Sigmoid colon (tissue), 4 donors: ENCODE measurements around the gene OTOA.

ENCODE experiments used
- CTCF ChIP-seq, 4 experiments: fragments of 450-650 bp in 3 of 4; fragments of 200-600 bp in 1 of 4; IDR thresholded peaks; one replicate each; pipeline ENCODE4 v1.5.1; 2016 to 2019; ENCODE audit warnings: antibody characterized with exemption in 4 of 4, mild to moderate bottlenecking in 3 of 4, moderate library complexity in 2 of 4
- EP300 ChIP-seq, 4 donors: sonication (generic); formaldehyde crosslinking; IDR thresholded peaks; one replicate each; pipeline ENCODE4 v1.6.1; 2017; ENCODE audit warnings: antibody characterized with exemption in 4 of 4
- POLR2A ChIP-seq, 2 donors: fragments of 450-650 bp; IDR thresholded peaks; one replicate each; pipeline ENCODE4 v1.6.1; 2016; ENCODE audit warnings: antibody characterized with exemption in 2 of 2, mild to moderate bottlenecking in 2 of 2, moderate library complexity in 2 of 2
- POLR2AphosphoS5 ChIP-seq, 4 donors: sonication (generic); formaldehyde crosslinking; IDR thresholded peaks; one replicate each; pipeline ENCODE4 v1.6.1; 2017; ENCODE audit warnings: antibody characterized with exemption in 4 of 4

GRCh38 chr16:21652453-21652852 lies 11.3 kb upstream of the OTOA start, which contains the start of gene IGSF6:
- TF ChIP-seq CTCF (IDR thresholded peaks at IDR 0.05) (no peak), POLR2A (IDR thresholded peaks at IDR 0.05) (no peak), POLR2AphosphoS5 (IDR thresholded peaks at IDR 0.05) (no peak), EP300 (IDR thresholded peaks at IDR 0.05) (no peak)
